ENCODE results near the gene PNMA8A. TPM values are rescaled to one million over a fixed set of nuclear protein-coding genes. Genes with fewer than 3 reads are reported as not detected.
A peak's percentile ranks its signal among the peaks of the same experiment; 100 is the strongest.

PNMA8A gene
- total RNA-seq, 4 donors from 2014 or later: 1.6 to 5.4 (median 4.0) TPM

- 3 to 36% methylated on average over 2 of the region's 10 CpGs for WGBS, 2 donors (ENCODE audit: low coverage in 1 of 2)
- Histone ChIP-seq H3K27ac (peak overlapping the region in 2 of 4 donors; percentile 64 to 71), H3K36me3 (no peaks in the 10 kb centered on the region), H3K27me3 (peaks cover 31% of the 10 kb centered on the region), H3K4me1 (peaks cover 0 to 29% (median 3%) of the 10 kb centered on the region in 3 donors), H3K4me3 (peak overlapping the region; percentile 39 to 59), H3K9me3 (no peaks in the 10 kb centered on the region)
- TF ChIP-seq POLR2AphosphoS5 (IDR thresholded peaks at IDR 0.05) (no peak), POLR2A (IDR thresholded peaks at IDR 0.05) (no peak), EP300 (IDR thresholded peaks at IDR 0.05) (no peak), CTCF (IDR thresholded peaks at IDR 0.05) (no peak)
- no peak for ATAC-seq
Observed at GRCh38 chr19:46426035-46426505, 45.3 kb downstream of the PNMA8A start.

DNA sequence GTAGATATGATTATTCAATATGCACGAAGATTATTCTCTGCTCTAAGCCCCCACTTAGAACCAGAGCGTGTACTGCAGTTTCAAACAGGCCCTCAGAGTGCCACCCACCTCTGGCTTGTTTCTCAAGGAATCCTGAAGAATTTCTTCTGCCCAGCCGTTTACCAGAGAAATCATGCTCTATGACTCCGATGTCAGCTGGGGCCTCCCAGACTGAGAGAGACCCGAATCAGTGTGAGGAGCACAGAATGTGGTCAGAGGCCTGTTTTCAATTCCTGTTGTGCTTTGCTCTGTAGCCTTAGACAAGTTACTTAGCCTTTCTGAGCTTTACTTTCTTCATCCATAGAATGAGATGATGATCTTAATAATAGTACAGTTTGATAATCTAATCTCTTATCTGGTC is 48.2 kb downstream of the PNMA8A start:
- Histone ChIP-seq H3K4me1 (peaks cover 0 to 18% (median 3%) of the 10 kb centered on the region in 3 donors), H3K4me3 (no peak overlapping the region), H3K27me3 (peaks cover 23% of the 10 kb centered on the region), H3K9me3 (no peaks in the 10 kb centered on the region), H3K36me3 (no peaks in the 10 kb centered on the region), H3K27ac (no peak overlapping the region)
- ATAC-seq: no peak
- 50 to 70% methylated on average over 4 to 5 of the region's 5 CpGs for WGBS, 2 donors (ENCODE audit: low coverage in 1 of 2)
- no peak for TF ChIP-seq CTCF (IDR thresholded peaks at IDR 0.05)
- TF ChIP-seq POLR2A (IDR thresholded peaks at IDR 0.05): no peak
- no peak for TF ChIP-seq EP300 (IDR thresholded peaks at IDR 0.05)
- TF ChIP-seq POLR2AphosphoS5 (IDR thresholded peaks at IDR 0.05): no peak

- peaks cover 0 to 16% (median 3%) of the 10 kb centered on the region in 3 donors for H3K4me1 ChIP-seq
- no peak for ATAC-seq
- TF ChIP-seq EP300 (IDR thresholded peaks at IDR 0.05): no peak
- WGBS, 2 donors (ENCODE audit: low coverage in 1 of 2): 50% methylated on average over 1 of the region's 2 CpGs; no CpG with 5 or more reads in 1 of the 2 donors
- no peak overlapping the region for H3K4me3 ChIP-seq
- H3K9me3 ChIP-seq: no peaks in the 10 kb centered on the region
- H3K27ac ChIP-seq: no peak overlapping the region
- no peaks in the 10 kb centered on the region for H3K36me3 ChIP-seq
- peaks cover 16% of the 10 kb centered on the region for H3K27me3 ChIP-seq
Observed at GRCh38 chr19:46422344-46422743, 49.0 kb downstream of the PNMA8A start.

GRCh38 chr19:46420056-46420455 is 51.3 kb downstream of the PNMA8A start:
- no peaks in the 10 kb centered on the region for H3K36me3 ChIP-seq
- ATAC-seq: no peak
- H3K27ac ChIP-seq: no peak overlapping the region
- H3K27me3 ChIP-seq: peaks cover 24% of the 10 kb centered on the region
- TF ChIP-seq CTCF (IDR thresholded peaks at IDR 0.05): no peak
- peaks cover 0 to 17% (median 7%) of the 10 kb centered on the region in 3 donors for H3K4me1 ChIP-seq
- H3K4me3 ChIP-seq: no peak overlapping the region
- no peaks in the 10 kb centered on the region for H3K9me3 ChIP-seq
- 30 to 54% methylated on average over 2 to 4 of the region's 7 CpGs for WGBS, 2 donors (ENCODE audit: low coverage in 1 of 2)

Other genes with a start within 250 kb of the PNMA8A start
- gene IGFL1, start 241.8 kb downstream of the PNMA8A start, total RNA-seq: 1 to 10 TPM in 1 of 4 donors, not detected in 3; 1.2 TPM
- gene HIF3A, start 174.5 kb downstream of the PNMA8A start, total RNA-seq: 100 to 1,000 TPM in 3 of 4 donors, 10 to 100 TPM in 1; 49.3 to 383 (median 144) TPM
- gene PPP5C, start 124.5 kb downstream of the PNMA8A start, total RNA-seq: 10 to 100 TPM; 48.2 to 69.5 (median 50.7) TPM
- 10 to 100 TPM in 1 of 4 donors, 1 to 10 TPM in 3; 4.3 to 10.1 (median 7.6) TPM for gene CCDC8, start 58.0 kb downstream of the PNMA8A start, total RNA-seq
- under 1 TPM in 3 of 4 donors, not detected in 1; 0.12 to 0.39 (median 0.27) TPM for gene PNMA8C, start 42.6 kb downstream of the PNMA8A start, total RNA-seq
- 1 to 10 TPM; 1.2 to 3.4 (median 1.6) TPM for gene PNMA8B, start 24.3 kb upstream of the PNMA8A start, total RNA-seq
- gene CALM3, start 129.8 kb upstream of the PNMA8A start, total RNA-seq: 100 to 1,000 TPM; 128 to 193 (median 163) TPM
- gene PTGIR, start 153.5 kb upstream of the PNMA8A start, total RNA-seq: 1 to 10 TPM; 3.6 to 5.9 (median 4.3) TPM
- not detected for gene GNG8, start 164.6 kb upstream of the PNMA8A start, total RNA-seq
- gene DACT3, start 189.6 kb upstream of the PNMA8A start, total RNA-seq: 100 to 1,000 TPM in 1 of 4 donors, 10 to 100 TPM in 3; 42.9 to 105 (median 53.1) TPM
- gene PRKD2, start 245.6 kb upstream of the PNMA8A start, total RNA-seq: 10 to 100 TPM; 15.2 to 33.6 (median 19.7) TPM